Measurements from ENCODE around the gene ZNF487. TPM values are rescaled to one million over a fixed set of nuclear protein-coding genes. Genes with fewer than 3 reads are reported as not detected.

The ZNF487 gene
- total and polyA plus RNA-seq, 2 of the 13 experiments (the other 11 are each of a cell fraction or from before 2014, with no cell fraction given): 7.4 to 8.8 TPM

DNA sequence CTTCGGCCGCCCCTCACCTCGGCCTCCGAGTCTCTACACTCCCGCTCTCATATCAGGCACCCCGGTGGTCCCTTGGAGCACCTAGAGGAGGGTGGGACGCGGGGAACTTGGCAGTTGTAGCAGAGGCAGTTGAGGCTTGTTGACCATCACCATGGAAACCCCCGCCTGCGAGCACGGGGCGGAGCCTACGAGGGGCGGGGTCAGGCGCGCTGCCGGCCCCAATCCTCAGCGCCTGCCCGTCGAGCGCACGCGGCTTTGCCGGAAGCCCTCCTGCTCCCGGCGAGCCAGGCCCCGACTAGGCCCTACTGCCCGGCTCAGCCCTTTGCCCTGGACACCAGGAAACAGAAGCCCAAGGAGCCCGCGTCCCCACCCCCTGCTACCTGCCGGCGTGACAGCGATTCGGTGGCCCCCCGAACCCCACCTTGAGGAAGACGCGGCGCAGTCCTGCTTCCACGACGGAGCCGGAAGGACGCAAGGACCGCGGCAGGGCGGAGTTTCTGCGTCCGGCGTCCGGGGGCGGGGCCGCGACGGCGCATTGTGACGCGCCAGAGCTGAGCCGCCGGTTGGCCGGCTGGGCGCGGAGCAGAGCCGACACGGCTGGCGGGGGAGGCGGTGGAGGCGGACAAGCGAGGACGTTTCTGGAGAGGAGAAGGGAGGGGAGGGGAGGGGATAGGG, 28.1 kb upstream of the ZNF487 start, which contains the start of gene HNRNPF (continued):
- TF ChIP-seq, protein P1, sequence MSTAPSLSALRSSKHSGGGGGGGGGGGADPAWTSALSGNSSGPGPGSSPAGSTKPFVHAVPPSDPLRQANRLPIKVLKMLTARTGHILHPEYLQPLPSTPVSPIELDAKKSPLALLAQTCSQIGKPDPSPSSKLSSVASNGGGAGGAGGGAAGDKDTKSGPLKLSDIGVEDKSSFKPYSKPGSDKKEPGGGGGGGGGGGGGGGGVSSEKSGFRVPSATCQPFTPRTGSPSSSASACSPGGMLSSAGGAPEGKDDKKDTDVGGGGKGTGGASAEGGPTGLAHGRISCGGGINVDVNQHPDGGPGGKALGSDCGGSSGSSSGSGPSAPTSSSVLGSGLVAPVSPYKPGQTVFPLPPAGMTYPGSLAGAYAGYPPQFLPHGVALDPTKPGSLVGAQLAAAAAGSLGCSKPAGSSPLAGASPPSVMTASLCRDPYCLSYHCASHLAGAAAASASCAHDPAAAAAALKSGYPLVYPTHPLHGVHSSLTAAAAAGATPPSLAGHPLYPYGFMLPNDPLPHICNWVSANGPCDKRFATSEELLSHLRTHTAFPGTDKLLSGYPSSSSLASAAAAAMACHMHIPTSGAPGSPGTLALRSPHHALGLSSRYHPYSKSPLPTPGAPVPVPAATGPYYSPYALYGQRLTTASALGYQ (CRISPR knock-in tag; IDR thresholded peaks at IDR 0.05): peak; percentile 88
- peak; percentile 45; the same call in 1 of the 2 replicates for TF ChIP-seq BCL6 (CRISPR knock-in tag; IDR thresholded peaks at IDR 0.05)
- peak; percentile 76; the same call in 1 of the 2 replicates for TF ChIP-seq ZFP90 (CRISPR knock-in tag; IDR thresholded peaks at IDR 0.05; ENCODE audit: borderline replicate concordance)
- TF ChIP-seq ZNF792 (CRISPR knock-in tag; IDR thresholded peaks at IDR 0.05): 0 out of 2 replicates have a peak, but pooled peaks have one; percentile 63
- peak; percentile 89 for TF ChIP-seq SIN3A (IDR thresholded peaks at IDR 0.05; ENCODE audit: borderline replicate concordance, low read depth, low read length)
- TF ChIP-seq, protein P2, sequence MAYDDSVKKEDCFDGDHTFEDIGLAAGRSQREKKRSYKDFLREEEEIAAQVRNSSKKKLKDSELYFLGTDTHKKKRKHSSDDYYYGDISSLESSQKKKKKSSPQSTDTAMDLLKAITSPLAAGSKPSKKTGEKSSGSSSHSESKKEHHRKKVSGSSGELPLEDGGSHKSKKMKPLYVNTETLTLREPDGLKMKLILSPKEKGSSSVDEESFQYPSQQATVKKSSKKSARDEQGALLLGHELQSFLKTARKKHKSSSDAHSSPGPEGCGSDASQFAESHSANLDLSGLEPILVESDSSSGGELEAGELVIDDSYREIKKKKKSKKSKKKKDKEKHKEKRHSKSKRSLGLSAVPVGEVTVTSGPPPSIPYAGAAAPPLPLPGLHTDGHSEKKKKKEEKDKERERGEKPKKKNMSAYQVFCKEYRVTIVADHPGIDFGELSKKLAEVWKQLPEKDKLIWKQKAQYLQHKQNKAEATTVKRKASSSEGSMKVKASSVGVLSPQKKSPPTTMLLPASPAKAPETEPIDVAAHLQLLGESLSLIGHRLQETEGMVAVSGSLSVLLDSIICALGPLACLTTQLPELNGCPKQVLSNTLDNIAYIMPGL (CRISPR knock-in tag; IDR thresholded peaks at IDR 0.05; ENCODE audit: borderline replicate concordance in 1 of 2, low read depth in 1 of 2): 0 out of 4 replicates have a peak, but pooled peaks of 1 of the 2 experiments have one; percentile 38
- TF ChIP-seq ZNF891 (CRISPR knock-in tag; IDR thresholded peaks at IDR 0.05): peak; percentile 93
- TF ChIP-seq ELF3 (CRISPR knock-in tag; IDR thresholded peaks at IDR 0.05): peak; percentile 85
- peak; percentile 84 for TF ChIP-seq CREB1 (IDR thresholded peaks at IDR 0.05)
- peak; percentile 74; the same call in 1 of the 2 replicates for TF ChIP-seq CREB1 (CRISPR knock-in tag; IDR thresholded peaks at IDR 0.05)
- peak; percentile 78; the same call in 1 of the 2 replicates for TF ChIP-seq CCDC6 (CRISPR knock-in tag; IDR thresholded peaks at IDR 0.05)
- TF ChIP-seq, protein P3, sequence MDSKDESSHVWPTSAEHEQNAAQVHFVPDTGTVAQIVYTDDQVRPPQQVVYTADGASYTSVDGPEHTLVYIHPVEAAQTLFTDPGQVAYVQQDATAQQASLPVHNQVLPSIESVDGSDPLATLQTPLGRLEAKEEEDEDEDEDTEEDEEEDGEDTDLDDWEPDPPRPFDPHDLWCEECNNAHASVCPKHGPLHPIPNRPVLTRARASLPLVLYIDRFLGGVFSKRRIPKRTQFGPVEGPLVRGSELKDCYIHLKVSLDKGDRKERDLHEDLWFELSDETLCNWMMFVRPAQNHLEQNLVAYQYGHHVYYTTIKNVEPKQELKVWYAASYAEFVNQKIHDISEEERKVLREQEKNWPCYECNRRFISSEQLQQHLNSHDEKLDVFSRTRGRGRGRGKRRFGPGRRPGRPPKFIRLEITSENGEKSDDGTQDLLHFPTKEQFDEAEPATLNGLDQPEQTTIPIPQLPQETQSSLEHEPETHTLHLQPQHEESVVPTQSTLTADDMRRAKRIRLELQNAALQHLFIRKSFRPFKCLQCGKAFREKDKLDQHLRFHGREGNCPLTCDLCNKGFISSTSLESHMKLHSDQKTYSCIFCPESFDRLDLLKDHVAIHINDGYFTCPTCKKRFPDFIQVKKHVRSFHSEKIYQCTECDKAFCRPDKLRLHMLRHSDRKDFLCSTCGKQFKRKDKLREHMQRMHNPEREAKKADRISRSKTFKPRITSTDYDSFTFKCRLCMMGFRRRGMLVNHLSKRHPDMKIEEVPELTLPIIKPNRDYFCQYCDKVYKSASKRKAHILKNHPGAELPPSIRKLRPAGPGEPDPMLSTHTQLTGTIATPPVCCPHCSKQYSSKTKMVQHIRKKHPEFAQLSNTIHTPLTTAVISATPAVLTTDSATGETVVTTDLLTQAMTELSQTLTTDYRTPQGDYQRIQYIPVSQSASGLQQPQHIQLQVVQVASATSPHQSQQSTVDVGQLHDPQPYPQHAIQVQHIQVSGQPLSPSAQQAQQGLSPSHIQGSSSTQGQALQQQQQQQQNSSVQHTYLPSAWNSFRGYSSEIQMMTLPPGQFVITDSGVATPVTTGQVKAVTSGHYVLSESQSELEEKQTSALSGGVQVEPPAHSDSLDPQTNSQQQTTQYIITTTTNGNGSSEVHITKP (CRISPR knock-in tag; IDR thresholded peaks at IDR 0.05; ENCODE audit: low read depth): no peak
- TF ChIP-seq, protein P4, sequence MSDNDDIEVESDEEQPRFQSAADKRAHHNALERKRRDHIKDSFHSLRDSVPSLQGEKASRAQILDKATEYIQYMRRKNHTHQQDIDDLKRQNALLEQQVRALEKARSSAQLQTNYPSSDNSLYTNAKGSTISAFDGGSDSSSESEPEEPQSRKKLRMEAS (IDR thresholded peaks at IDR 0.05): peak; percentile 98
- no peak for TF ChIP-seq ZNF251 (CRISPR knock-in tag; IDR thresholded peaks at IDR 0.05)
- peak; percentile 86 for TF ChIP-seq ZNF280D (CRISPR knock-in tag; IDR thresholded peaks at IDR 0.05)
- TF ChIP-seq NRL (CRISPR knock-in tag; IDR thresholded peaks at IDR 0.05; ENCODE audit: borderline replicate concordance): peak; percentile 76; the same call in 1 of the 2 replicates
- TF ChIP-seq RFX1 (IDR thresholded peaks at IDR 0.05): peak; percentile 79

Measured in HepG2 (cell line).